Neural progenitor cell (in vitro differentiated cells): Measurements from ENCODE around the gene SUMO3. TPM values are rescaled to one million over a fixed set of nuclear protein-coding genes. Genes with fewer than 3 reads are reported as not detected.

ENCODE experiments used
- DNase-seq: peaks from one replicate; pipeline ENCODE4 v3.0.0-alpha.2; 2016; ENCODE audit warnings: low spot score
- H2AFZ ChIP-seq: fragments of 200-600 bp; sonication (generic); replicated peaks from 2 replicates; pipeline ENCODE4 v1.6.1; 2016; ENCODE audit warnings: antibody characterized with exemption
- H3F3A ChIP-seq: fragments of 200-600 bp; sonication (generic); 2 replicates; pipeline ENCODE4 v1.6.1; 2016; ENCODE audit warnings: antibody characterized with exemption, low read depth
- H3K27ac ChIP-seq: fragments of 200-600 bp; sonication (generic); 2 replicates; pipeline ENCODE4 v1.5.1; 2016; ENCODE audit warnings: mild to moderate bottlenecking
- H3K27me3 ChIP-seq: fragments of 200-600 bp; sonication (generic); 2 replicates; pipeline ENCODE4 v1.6.1; 2016; ENCODE audit warnings: mild to moderate bottlenecking, moderate library complexity
- H3K36me3 ChIP-seq: fragments of 200-600 bp; sonication (generic); 2 replicates; pipeline ENCODE4 v1.5.1; 2016
- H3K4me1 ChIP-seq: fragments of 200-600 bp; sonication (generic); 2 replicates; pipeline ENCODE4 v1.6.1; 2016; ENCODE audit warnings: mixed run types
- H3K4me2 ChIP-seq: fragments of 200-600 bp; sonication (generic); 2 replicates; pipeline ENCODE4 v1.6.1; 2016
- H3K4me3 ChIP-seq: fragments of 200-600 bp; sonication (generic); 2 replicates; pipeline ENCODE4 v1.5.1; 2016
- H3K79me2 ChIP-seq: fragments of 200-600 bp; sonication (generic); 2 replicates; pipeline ENCODE4 v1.6.1; 2016; ENCODE audit warnings: low read depth
- H3K9ac ChIP-seq: fragments of 200-600 bp; sonication (generic); 2 replicates; pipeline ENCODE4 v1.6.1; 2016
- H3K9me3 ChIP-seq: fragments of 200-600 bp; sonication (generic); 2 replicates; pipeline ENCODE4 v1.5.1; 2016; ENCODE audit warnings: low read depth
- H4K20me1 ChIP-seq: fragments of 200-600 bp; sonication (generic); 2 replicates; pipeline ENCODE4 v1.6.1; 2016; ENCODE audit warnings: low read depth
- H3K27ac Mint-ChIP-seq: 3 replicates; pipeline ENCODE4 v1.8.0; 2021; ENCODE audit warnings: mixed read lengths
- H3K27me3 Mint-ChIP-seq: 2 replicates; pipeline ENCODE4 v1.8.0; 2022; ENCODE audit warnings: low read depth, mild to moderate bottlenecking, inconsistent platforms, moderate library complexity, mixed read lengths; ENCODE audit not compliant: insufficient read depth
- H3K36me3 Mint-ChIP-seq: 3 replicates; pipeline ENCODE4 v1.8.0; 2021; ENCODE audit warnings: mixed read lengths
- H3K4me1 Mint-ChIP-seq: 3 replicates; pipeline ENCODE4 v1.8.0; 2021; ENCODE audit warnings: mixed read lengths
- H3K4me3 Mint-ChIP-seq: 3 replicates; pipeline ENCODE4 v1.8.0; 2021; ENCODE audit warnings: mild to moderate bottlenecking, moderate library complexity, mixed read lengths
- H3K9me3 Mint-ChIP-seq: 3 replicates; pipeline ENCODE4 v1.8.0; 2020; ENCODE audit warnings: mixed read lengths
- CTCF ChIP-seq: fragments of 200-600 bp; sonication (generic); IDR thresholded peaks from 2 replicates; pipeline ENCODE4 v1.5.1; 2017; ENCODE audit warnings: antibody characterized with exemption, mild to moderate bottlenecking
- EZH2 ChIP-seq: fragments of 200-600 bp; sonication (generic); IDR thresholded peaks from 2 replicates; pipeline ENCODE4 v1.6.1; 2017; ENCODE audit warnings: antibody characterized with exemption, mild to moderate bottlenecking, moderate library complexity
- EZH2phosphoT487 ChIP-seq: fragments of 200-600 bp; sonication (generic); IDR thresholded peaks from 2 replicates; pipeline ENCODE4 v1.6.1; 2017; ENCODE audit warnings: antibody characterized with exemption
- total RNA-seq: library from RNA; depleted of rRNA; stranded (reverse); fragments of >200 nt; gene quantifications from 2 replicates; pipeline ENCODE4 v1.2.3, GENCODE V29; 2015; ENCODE audit warnings: low replicate concordance

The SUMO3 gene
- total RNA-seq, 1 donor from 2014 or later: 135 TPM

- H4K20me1 ChIP-seq: peaks cover 9% of the 10 kb centered on the region
- H3K4me3 ChIP-seq: no peak overlapping the region
- H3K9me3 ChIP-seq: no peaks in the 10 kb centered on the region
- DNase-seq: no peak
- no peaks in the 10 kb centered on the region for H3K4me1 ChIP-seq
- H3K27me3 ChIP-seq: no peaks in the 10 kb centered on the region
- peaks cover 28% of the 10 kb centered on the region for H3K36me3 Mint-ChIP-seq
- H3K27ac ChIP-seq: no peak overlapping the region
- no peak overlapping the region for H2AFZ ChIP-seq
- no peaks in the 10 kb centered on the region for H3F3A ChIP-seq
- peaks cover 65% of the 10 kb centered on the region for H3K79me2 ChIP-seq
- H3K4me1 Mint-ChIP-seq: no peaks in the 10 kb centered on the region
- H3K4me2 ChIP-seq: no peak overlapping the region
- H3K36me3 ChIP-seq: peaks cover 10% of the 10 kb centered on the region
- TF ChIP-seq CTCF: no peak
- TF ChIP-seq EZH2phosphoT487: no peak
- no peak for TF ChIP-seq EZH2
- H3K27me3 Mint-ChIP-seq: peaks cover 2% of the 10 kb centered on the region
- no peak overlapping the region for H3K4me3 Mint-ChIP-seq
- no peak overlapping the region for H3K27ac Mint-ChIP-seq
- no peaks in the 10 kb centered on the region for H3K9me3 Mint-ChIP-seq
- H3K9ac ChIP-seq: no peak overlapping the region
These were observed 37.7 kb downstream of the SUMO3 start for GRCh38 chr21:44780137-44780502.

DNA sequence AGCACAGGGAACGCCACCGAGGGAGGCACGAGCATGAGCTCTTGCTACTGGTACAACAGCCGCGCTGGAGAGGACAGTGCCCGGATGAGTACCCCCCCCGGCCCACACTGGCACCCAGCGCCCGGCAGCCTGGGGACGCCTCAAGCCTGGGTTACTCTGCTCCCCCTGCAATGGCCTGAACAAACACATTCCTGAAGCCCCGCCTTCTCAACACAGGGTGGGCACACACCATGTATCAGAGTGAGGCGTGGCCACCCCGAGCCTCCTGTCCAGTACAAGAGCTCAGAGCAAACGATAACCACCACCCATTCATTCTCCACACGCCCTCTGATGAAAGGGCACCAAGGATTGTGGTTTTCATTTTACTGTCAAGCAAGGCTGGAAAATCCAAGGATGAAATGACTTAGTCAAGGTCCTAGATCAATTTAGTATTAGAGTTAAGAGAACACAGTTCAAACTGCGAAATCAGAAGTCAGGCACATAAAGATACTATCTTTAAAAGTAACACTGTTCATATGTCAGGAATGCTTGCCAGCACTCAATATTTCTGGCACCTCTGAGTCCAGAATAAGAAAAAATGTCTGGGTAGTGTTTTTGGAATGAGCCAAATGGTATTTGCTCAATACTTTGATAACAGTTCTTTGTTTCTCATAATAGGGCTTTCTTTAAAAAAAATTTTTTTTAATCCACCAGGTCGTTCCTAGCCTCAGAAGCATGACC lies 38.3 kb downstream of the SUMO3 start:
- Histone ChIP-seq H3K9me3 (no peaks in the 10 kb centered on the region), H3K4me3 (no peak overlapping the region), H3K27me3 (no peaks in the 10 kb centered on the region), H3K4me2 (no peak overlapping the region), H3K27ac (no peak overlapping the region), H3K79me2 (peaks cover 60% of the 10 kb centered on the region), H3K36me3 (peaks cover 10% of the 10 kb centered on the region), H2AFZ (no peak overlapping the region), H3K9ac (no peak overlapping the region), H3F3A (no peaks in the 10 kb centered on the region), H4K20me1 (peaks cover 9% of the 10 kb centered on the region), H3K4me1 (no peaks in the 10 kb centered on the region)
- H3K4me3 Mint-ChIP-seq: no peak overlapping the region
- H3K27ac Mint-ChIP-seq: no peak overlapping the region
- DNase-seq: no peak
- H3K9me3 Mint-ChIP-seq: no peaks in the 10 kb centered on the region
- peaks cover 1% of the 10 kb centered on the region for H3K4me1 Mint-ChIP-seq
- no peak for TF ChIP-seq EZH2
- no peak for TF ChIP-seq EZH2phosphoT487
- H3K36me3 Mint-ChIP-seq: peaks cover 34% of the 10 kb centered on the region
- peaks cover 2% of the 10 kb centered on the region for H3K27me3 Mint-ChIP-seq

DNA sequence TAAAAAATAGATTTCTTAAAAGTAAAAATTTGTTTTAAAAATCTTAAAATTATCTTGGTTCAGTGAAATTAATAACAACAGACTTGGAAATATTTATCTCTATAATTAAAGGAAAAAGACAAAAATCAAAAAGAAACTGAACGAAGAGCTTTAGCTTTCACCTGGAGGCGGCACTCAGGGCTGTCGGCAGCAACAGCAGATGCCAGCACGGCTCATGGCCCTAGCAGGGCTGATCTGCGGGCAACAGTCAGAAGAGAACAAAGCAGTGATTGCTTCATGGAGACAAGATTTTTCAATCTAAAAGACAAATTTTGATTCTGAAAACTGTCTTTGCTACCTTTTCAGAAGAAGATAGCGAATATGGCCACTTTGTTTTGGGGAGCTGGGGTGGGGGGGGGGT lies 38.9 kb downstream of the SUMO3 start:
- Histone ChIP-seq H3K9me3 (no peaks in the 10 kb centered on the region), H3K9ac (no peak overlapping the region), H3F3A (no peaks in the 10 kb centered on the region), H2AFZ (no peak overlapping the region), H3K79me2 (peaks cover 54% of the 10 kb centered on the region), H3K36me3 (peaks cover 10% of the 10 kb centered on the region), H3K27me3 (no peaks in the 10 kb centered on the region), H4K20me1 (peaks cover 9% of the 10 kb centered on the region), H3K27ac (no peak overlapping the region), H3K4me2 (no peak overlapping the region), H3K4me3 (no peak overlapping the region), H3K4me1 (no peaks in the 10 kb centered on the region)
- Mint-ChIP-seq H3K4me3 (no peak overlapping the region), H3K27me3 (no peaks in the 10 kb centered on the region), H3K27ac (no peak overlapping the region), H3K36me3 (peaks cover 33% of the 10 kb centered on the region), H3K4me1 (peaks cover 3% of the 10 kb centered on the region), H3K9me3 (no peaks in the 10 kb centered on the region)
- no peak for DNase-seq
- no peak for TF ChIP-seq EZH2
- no peak for TF ChIP-seq CTCF
- no peak for TF ChIP-seq EZH2phosphoT487

- peaks cover 9% of the 10 kb centered on the region for H4K20me1 ChIP-seq
- no peak overlapping the region for H3K9ac ChIP-seq
- Mint-ChIP-seq H3K9me3 (no peaks in the 10 kb centered on the region), H3K4me1 (peaks cover 4% of the 10 kb centered on the region), H3K36me3 (peaks cover 31% of the 10 kb centered on the region), H3K4me3 (no peak overlapping the region), H3K27me3 (no peaks in the 10 kb centered on the region), H3K27ac (no peak overlapping the region)
- DNase-seq: no peak
- no peaks in the 10 kb centered on the region for H3K27me3 ChIP-seq
- H3K4me1 ChIP-seq: no peaks in the 10 kb centered on the region
- peaks cover 10% of the 10 kb centered on the region for H3K36me3 ChIP-seq
- no peak overlapping the region for H3K4me3 ChIP-seq
- TF ChIP-seq EZH2: no peak
- H3K79me2 ChIP-seq: peaks cover 49% of the 10 kb centered on the region
- no peak overlapping the region for H3K4me2 ChIP-seq
- no peak overlapping the region for H3K27ac ChIP-seq
- no peak overlapping the region for H2AFZ ChIP-seq
- H3K9me3 ChIP-seq: no peaks in the 10 kb centered on the region
- no peaks in the 10 kb centered on the region for H3F3A ChIP-seq
These were observed 39.4 kb downstream of the SUMO3 start for GRCh38 chr21:44778499-44778911.
